Endodermal cell (in vitro differentiated cells): Measurements from ENCODE around the gene SPATS2. TPM values are rescaled to one million over a fixed set of nuclear protein-coding genes. Genes with fewer than 3 reads are reported as not detected.
A peak's percentile ranks its signal among the peaks of the same experiment; 100 is the strongest.

Experiments
- DNase-seq: peaks from one replicate; pipeline ENCODE4 v3.0.0-alpha.2; 2017
- H3K27ac ChIP-seq: 2 replicates; pipeline ENCODE4 v1.5.1; 2013; ENCODE audit warnings: mild to moderate bottlenecking, low read depth, low read length, moderate library complexity
- H3K27me3 ChIP-seq: 2 replicates; pipeline ENCODE4 v1.6.1; 2013; ENCODE audit warnings: mild to moderate bottlenecking, low read length, moderate library complexity; ENCODE audit not compliant: insufficient read depth, control insufficient read depth, poor library complexity, severe bottlenecking
- H3K36me3 ChIP-seq: 2 replicates; pipeline ENCODE4 v1.7.0; 2013; ENCODE audit warnings: mild to moderate bottlenecking, low read length, moderate library complexity; ENCODE audit not compliant: control insufficient read depth, insufficient read depth
- H3K4me1 ChIP-seq: one replicate; pipeline ENCODE4 v1.7.0; 2013; ENCODE audit warnings: low read length; ENCODE audit not compliant: control insufficient read depth, insufficient read depth
- H3K4me3 ChIP-seq: 2 replicates; pipeline ENCODE4 v1.5.1; 2013; ENCODE audit warnings: mild to moderate bottlenecking, low read length, moderate library complexity
- H3K9ac ChIP-seq: 2 replicates; pipeline ENCODE4 v1.6.1; 2013; ENCODE audit warnings: mild to moderate bottlenecking, low read length, moderate library complexity; ENCODE audit not compliant: poor library complexity, severe bottlenecking; ENCODE audit errors: extremely low read depth
- H3K9me3 ChIP-seq: 2 replicates; pipeline ENCODE4 v1.6.1; 2013; ENCODE audit warnings: mild to moderate bottlenecking, low read length, moderate library complexity; ENCODE audit not compliant: control insufficient read depth
- H3K27ac Mint-ChIP-seq: 2 replicates; pipeline ENCODE4 v1.8.0; 2020; ENCODE audit warnings: mixed read lengths
- H3K27me3 Mint-ChIP-seq: 2 replicates; pipeline ENCODE4 v1.8.0; 2021; ENCODE audit warnings: mild to moderate bottlenecking, mixed read lengths; ENCODE audit not compliant: insufficient read depth
- H3K36me3 Mint-ChIP-seq: 2 replicates; pipeline ENCODE4 v1.8.0; 2020; ENCODE audit warnings: low read depth, mixed read lengths
- H3K4me1 Mint-ChIP-seq: 2 replicates; pipeline ENCODE4 v1.8.0; 2020; ENCODE audit warnings: mixed read lengths
- H3K4me3 Mint-ChIP-seq: 2 replicates; pipeline ENCODE4 v1.8.0; 2020; ENCODE audit warnings: mild to moderate bottlenecking, moderate library complexity, mixed read lengths
- H3K9me3 Mint-ChIP-seq: 2 replicates; pipeline ENCODE4 v1.8.0; 2020; ENCODE audit warnings: mild to moderate bottlenecking, mixed read lengths
- CTCF ChIP-seq: fragments of 200-600 bp; sonication (generic); conservative IDR thresholded peaks from 2 replicates; pipeline ENCODE4 v1.5.0; 2021; ENCODE audit warnings: antibody characterized with exemption, mild to moderate bottlenecking
- WGBS, 2 experiments: methylation state at CpG; one replicate each; pipeline versions ENCODE4 v1.1.5 to v1.1.7; 2013; ENCODE audit warnings: missing lambda C conversion rate in 2 of 2, mixed read lengths in 1 of 2; ENCODE audit not compliant: insufficient coverage in 1 of 2, insufficient read length in 1 of 2; 5-methylcytosine and 5-hydroxymethylcytosine counted together
- total RNA-seq, 2 donors: library from RNA; stranded (reverse); fragmentation: NEBNext Ultra II Directional in 1 of 2; extraction: Animal tissue kit (Norgen Biotek cat#: 25700) in 1 of 2; gene quantifications; 2 replicates in 1 of 2; 3 replicates in 1 of 2; pipeline ENCODE4 v1.2.1, GENCODE V29; 2021

The SPATS2 gene
- total RNA-seq, 2 donors from 2014 or later: 50.2 to 64.8 TPM

GRCh38 chr12:49456131-49456679, 88.9 kb downstream of the SPATS2 start:
- H3K27ac ChIP-seq: no peak overlapping the region
- H3K9me3 Mint-ChIP-seq: no peaks in the 10 kb centered on the region
- WGBS, 2 experiments: 91 to 100% methylated on average over 2 of the region's 2 CpGs
- peaks cover 14% of the 10 kb centered on the region for H3K4me1 Mint-ChIP-seq
- H3K9me3 ChIP-seq: no peaks in the 10 kb centered on the region
- H3K4me1 ChIP-seq: no peaks in the 10 kb centered on the region
- peak overlapping the region; percentile 59 for H3K27ac Mint-ChIP-seq
- H3K4me3 Mint-ChIP-seq: no peak overlapping the region
- TF ChIP-seq CTCF: no peak
- no peaks in the 10 kb centered on the region for H3K36me3 ChIP-seq
- no peak overlapping the region for H3K4me3 ChIP-seq
- H3K9ac ChIP-seq: no peak overlapping the region
- peaks cover 24% of the 10 kb centered on the region for H3K36me3 Mint-ChIP-seq
- DNase-seq: no peak
- H3K27me3 ChIP-seq: no peaks in the 10 kb centered on the region
- H3K27me3 Mint-ChIP-seq: no peaks in the 10 kb centered on the region

- WGBS, 2 experiments: 98 to 100% methylated on average over 3 of the region's 3 CpGs
- no peaks in the 10 kb centered on the region for H3K27me3 Mint-ChIP-seq
- H3K27ac ChIP-seq: no peak overlapping the region
Observed at GRCh38 chr12:49458816-49459215, 91.6 kb downstream of the SPATS2 start.

GRCh38 chr12:49461221-49461620, 94.0 kb downstream of the SPATS2 start:
- Mint-ChIP-seq H3K4me1 (peaks cover 16% of the 10 kb centered on the region), H3K27me3 (no peaks in the 10 kb centered on the region), H3K27ac (peak overlapping the region; percentile 42), H3K9me3 (no peaks in the 10 kb centered on the region), H3K36me3 (peaks cover 42% of the 10 kb centered on the region), H3K4me3 (no peak overlapping the region)
- peaks cover 16% of the 10 kb centered on the region for H3K36me3 ChIP-seq
- no peak overlapping the region for H3K4me3 ChIP-seq
- TF ChIP-seq CTCF: no peak
- 100% methylated on average over 1 of the region's 1 CpG for WGBS, 2 experiments
- no peak for DNase-seq
- no peak overlapping the region for H3K27ac ChIP-seq
- H3K27me3 ChIP-seq: no peaks in the 10 kb centered on the region
- no peaks in the 10 kb centered on the region for H3K4me1 ChIP-seq
- H3K9ac ChIP-seq: no peak overlapping the region
- peaks cover 10% of the 10 kb centered on the region for H3K9me3 ChIP-seq

More at GRCh38 chr12:49458816-49459215, 91.6 kb downstream of the SPATS2 start:
- H3K9me3 ChIP-seq: peaks cover 10% of the 10 kb centered on the region
- H3K9ac ChIP-seq: no peak overlapping the region
- no peaks in the 10 kb centered on the region for H3K4me1 ChIP-seq
- H3K36me3 ChIP-seq: peaks cover 9% of the 10 kb centered on the region
- Mint-ChIP-seq H3K36me3 (peaks cover 32% of the 10 kb centered on the region), H3K4me1 (peaks cover 19% of the 10 kb centered on the region), H3K27ac (no peak overlapping the region), H3K4me3 (no peak overlapping the region), H3K9me3 (no peaks in the 10 kb centered on the region)
- H3K27me3 ChIP-seq: no peaks in the 10 kb centered on the region
- H3K4me3 ChIP-seq: no peak overlapping the region
- TF ChIP-seq CTCF: no peak
- no peak for DNase-seq
